Measurements from ENCODE around the gene SND1. TPM values are rescaled to one million over a fixed set of nuclear protein-coding genes. Genes with fewer than 3 reads are reported as not detected.

SND1 gene
- polyA plus RNA-seq, 3 donors: 46.5 to 97.3 (median 79.8) TPM

DNA sequence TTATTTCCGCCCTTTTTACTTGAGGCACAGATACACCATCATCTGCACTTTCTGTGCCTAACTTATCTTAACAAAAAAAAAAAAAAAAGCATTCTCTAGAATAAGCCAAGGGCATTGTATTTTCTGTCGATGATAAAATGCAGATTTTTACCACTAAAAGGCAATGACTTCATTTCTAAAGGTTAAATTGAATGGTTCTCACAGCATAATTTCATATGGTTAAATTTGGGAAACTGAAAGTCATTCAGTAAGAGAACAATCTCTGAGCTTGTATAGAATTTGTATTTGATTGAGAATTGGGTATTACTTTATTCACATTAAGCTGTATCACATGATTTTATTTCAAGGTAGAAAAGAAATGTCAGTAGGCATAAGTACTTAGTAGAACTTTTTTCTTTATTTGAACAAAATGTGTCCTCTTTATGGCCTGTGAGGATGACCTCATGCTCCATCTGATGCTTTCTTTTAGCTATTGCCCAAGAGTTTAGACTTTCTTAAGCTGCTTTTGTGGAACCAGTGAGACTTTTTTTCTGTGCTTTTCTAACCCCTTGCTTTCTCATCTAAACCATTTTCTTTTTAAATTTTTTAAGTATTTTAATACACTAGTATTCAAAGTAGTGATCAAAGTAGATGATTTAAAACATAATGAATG lies 268.9 kb downstream of the SND1 start:
- Mint-ChIP-seq H3K27me3 (ENCODE audit: low read depth in 3 of 3) (peaks cover 0 to 2% (median 0%) of the 10 kb centered on the region in 3 donors), H3K27ac (peak overlapping the region in 2 of 7 donors; percentile 16 to 48), H3K36me3 (peaks cover 5 to 6% of the 10 kb centered on the region in 2 donors), H3K4me3 (no peak overlapping the region), H3K4me1 (peaks cover 17% of the 10 kb centered on the region), H3K9me3 (no peaks in the 10 kb centered on the region)
- Histone ChIP-seq H3K9ac (ENCODE audit: insufficient read depth, low read length, poor library complexity, severe bottlenecking) (no peak overlapping the region), H3K4me3 (replicated peaks in 1 of 3; ENCODE audit: low read depth in 2 of 3, low read length in 3 of 3) (no peak overlapping the region), H3K27ac (ENCODE audit: low read depth in 1 of 2, low read length in 2 of 2) (no peak overlapping the region), H3K4me1 (ENCODE audit: control insufficient read depth in 1 of 2, insufficient read depth in 2 of 2, low read length in 2 of 2) (no peaks in the 10 kb centered on the region), H3K79me2 (ENCODE audit: insufficient read depth, low read length) (peaks cover 38% of the 10 kb centered on the region), H3K4me2 (replicated peaks; ENCODE audit: extremely low read depth, low read length, poor library complexity, severe bottlenecking) (no peak overlapping the region), H3K36me3 (replicated peaks in 1 of 2; ENCODE audit: control insufficient read depth in 1 of 2, insufficient read depth in 2 of 2, low read length in 2 of 2) (no peaks in the 10 kb centered on the region), H4K20me1 (ENCODE audit: insufficient read depth, low read length) (peaks cover 63% of the 10 kb centered on the region), H3K9me3 (replicated peaks in 1 of 2; ENCODE audit: control insufficient read depth in 1 of 2, insufficient read depth in 1 of 2, low read length in 2 of 2) (no peaks in the 10 kb centered on the region), H3K27me3 (ENCODE audit: control insufficient read depth in 2 of 2, insufficient read depth in 2 of 2, low read length in 2 of 2) (no peaks in the 10 kb centered on the region), H2AFZ (ENCODE audit: insufficient read depth, low read depth, low read length, poor library complexity, severe bottlenecking) (no peak overlapping the region)
- no CpG with 5 or more reads among the region's 2 CpGs for WGBS (ENCODE audit: insufficient coverage)
- TF ChIP-seq CTCF (IDR thresholded peaks at IDR 0.05): no peak
- intact Hi-C loops (cut with micrococcal nuclease): no loop called here
- DNase-seq: peak; percentile 2 to 6 (median 5)

GRCh38 chr7:127922656-127923055 lies 270.7 kb downstream of the SND1 start:
- Histone ChIP-seq H3K9me3 (replicated peaks in 1 of 2; ENCODE audit: control insufficient read depth in 1 of 2, insufficient read depth in 1 of 2, low read length in 2 of 2) (no peaks in the 10 kb centered on the region), H3K4me2 (replicated peaks; ENCODE audit: extremely low read depth, low read length, poor library complexity, severe bottlenecking) (no peak overlapping the region), H3K4me3 (replicated peaks in 1 of 3; ENCODE audit: low read depth in 2 of 3, low read length in 3 of 3) (no peak overlapping the region), H3K27me3 (ENCODE audit: control insufficient read depth in 2 of 2, insufficient read depth in 2 of 2, low read length in 2 of 2) (no peaks in the 10 kb centered on the region), H3K27ac (ENCODE audit: low read depth in 1 of 2, low read length in 2 of 2) (no peak overlapping the region), H4K20me1 (ENCODE audit: insufficient read depth, low read length) (peaks cover 52% of the 10 kb centered on the region), H3K79me2 (ENCODE audit: insufficient read depth, low read length) (peaks cover 32% of the 10 kb centered on the region), H3K9ac (ENCODE audit: insufficient read depth, low read length, poor library complexity, severe bottlenecking) (no peak overlapping the region), H2AFZ (ENCODE audit: insufficient read depth, low read depth, low read length, poor library complexity, severe bottlenecking) (no peak overlapping the region), H3K36me3 (replicated peaks in 1 of 2; ENCODE audit: control insufficient read depth in 1 of 2, insufficient read depth in 2 of 2, low read length in 2 of 2) (no peaks in the 10 kb centered on the region), H3K4me1 (ENCODE audit: control insufficient read depth in 1 of 2, insufficient read depth in 2 of 2, low read length in 2 of 2) (no peaks in the 10 kb centered on the region)
- Mint-ChIP-seq H3K4me3 (no peak overlapping the region), H3K36me3 (peaks cover 5 to 9% of the 10 kb centered on the region in 2 donors), H3K27ac (peak overlapping the region in 1 of 7 donors; percentile 73), H3K4me1 (peaks cover 28% of the 10 kb centered on the region), H3K9me3 (no peaks in the 10 kb centered on the region), H3K27me3 (ENCODE audit: low read depth in 3 of 3) (peaks cover 0 to 2% (median 0%) of the 10 kb centered on the region in 3 donors)
- no peak for DNase-seq
- intact Hi-C loops (cut with micrococcal nuclease): no loop called here
- 100% methylated on average over 1 of the region's 1 CpG for WGBS (ENCODE audit: insufficient coverage)
- TF ChIP-seq CTCF (IDR thresholded peaks at IDR 0.05): no peak

Measured in CD14-positive monocyte (primary cell).